ENCODE measurements around the gene RGS19. TPM values are rescaled to one million over a fixed set of nuclear protein-coding genes. Genes with fewer than 3 reads are reported as not detected.

Gene RGS19
- total RNA-seq, 1 experiment from 2014 or later, result 12.8 TPM

DNA sequence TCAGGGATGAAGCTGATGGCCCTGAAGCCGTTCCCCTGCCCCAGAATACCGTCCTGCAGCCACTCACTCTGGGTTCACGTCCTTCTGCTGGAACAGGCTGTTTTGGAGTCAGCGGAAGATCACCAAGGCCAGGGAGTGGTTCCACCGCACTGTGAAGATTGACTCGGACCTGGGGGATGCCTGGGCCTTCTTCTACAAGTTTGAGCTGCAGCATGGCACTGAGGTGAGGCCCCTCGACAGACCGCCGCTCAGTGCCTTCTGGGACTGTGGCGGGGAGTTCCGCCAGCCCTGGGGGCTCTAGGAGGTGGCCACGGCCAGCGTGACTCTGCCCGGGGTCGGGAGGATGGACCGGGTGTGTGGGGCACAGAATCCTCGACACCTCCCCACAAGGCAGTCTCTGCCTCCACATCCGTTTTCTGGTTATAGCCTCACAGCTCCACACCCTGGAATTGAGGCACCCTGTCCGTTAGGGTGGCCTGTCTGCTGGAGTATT is 47.5 kb downstream of the RGS19 start:
- Histone ChIP-seq H2BK20ac (ENCODE audit: low read depth, low read length, poor library complexity, severe bottlenecking) (no peak overlapping the region), H3K18ac (ENCODE audit: insufficient read length, low read depth, low read length) (no peak overlapping the region), H3K23me2 (ENCODE audit: insufficient read length, low read depth, low read length, poor library complexity, severe bottlenecking) (no peaks in the 10 kb centered on the region), H3K4me1 (ENCODE audit: insufficient read depth, low read length) (no peaks in the 10 kb centered on the region; the same call in 1 of the 2 replicates), H3K27ac (ENCODE audit: insufficient read length, low read depth, low read length) (no peak overlapping the region), H3K14ac (ENCODE audit: insufficient read depth, low read length) (no peak overlapping the region), H2BK120ac (ENCODE audit: low read depth, low read length, poor library complexity, severe bottlenecking) (no peak overlapping the region), H4K8ac (replicated peaks; ENCODE audit: insufficient read length, low read depth, low read length) (no peak overlapping the region), H2BK5ac (ENCODE audit: insufficient read length, low read length) (no peak overlapping the region), H3K4me2 (ENCODE audit: insufficient read depth, insufficient read length, low read length) (no peak overlapping the region), H3K23ac (ENCODE audit: insufficient read length, low read depth, low read length) (no peak overlapping the region), H4K5ac (ENCODE audit: insufficient read length, low read depth, low read length) (no peak overlapping the region), H4K91ac (ENCODE audit: insufficient read length, low read depth, low read length) (no peak overlapping the region), H3T11ph (ENCODE audit: low read length) (no peak overlapping the region), H2BK15ac (ENCODE audit: low read depth, low read length) (no peak overlapping the region), H3K79me1 (ENCODE audit: insufficient read depth, low read depth, low read length, poor library complexity, severe bottlenecking) (no peaks in the 10 kb centered on the region), H2AK5ac (ENCODE audit: insufficient read length, low read length) (no peak overlapping the region), H3K27me3 (ENCODE audit: insufficient read depth, low read length) (no peaks in the 10 kb centered on the region), H3K9ac (ENCODE audit: extremely low read depth, insufficient read length, low read length) (no peak overlapping the region), H3K79me2 (ENCODE audit: insufficient read depth, low read length) (no peaks in the 10 kb centered on the region), H3K4ac (ENCODE audit: low read depth, low read length) (no peak overlapping the region), H2BK12ac (ENCODE audit: insufficient read length, low read depth, low read length) (no peak overlapping the region), H4K20me1 (ENCODE audit: control insufficient read depth, insufficient read depth, insufficient read length) (no peaks in the 10 kb centered on the region), H2AFZ (ENCODE audit: low read length) (no peak overlapping the region), H3K56ac (ENCODE audit: insufficient read length, low read depth, low read length) (no peak overlapping the region), H3K9me3 (ENCODE audit: control insufficient read depth, low read depth, low read length) (no peaks in the 10 kb centered on the region)
- no peak for DNase-seq
- H3K4me3 Mint-ChIP-seq, result no peak overlapping the region
- H3K27ac Mint-ChIP-seq, result no peak overlapping the region; a peak in 1 of 7 replicates
- no peaks in the 10 kb centered on the region for H3K9me3 Mint-ChIP-seq
- TF ChIP-seq, protein P1, sequence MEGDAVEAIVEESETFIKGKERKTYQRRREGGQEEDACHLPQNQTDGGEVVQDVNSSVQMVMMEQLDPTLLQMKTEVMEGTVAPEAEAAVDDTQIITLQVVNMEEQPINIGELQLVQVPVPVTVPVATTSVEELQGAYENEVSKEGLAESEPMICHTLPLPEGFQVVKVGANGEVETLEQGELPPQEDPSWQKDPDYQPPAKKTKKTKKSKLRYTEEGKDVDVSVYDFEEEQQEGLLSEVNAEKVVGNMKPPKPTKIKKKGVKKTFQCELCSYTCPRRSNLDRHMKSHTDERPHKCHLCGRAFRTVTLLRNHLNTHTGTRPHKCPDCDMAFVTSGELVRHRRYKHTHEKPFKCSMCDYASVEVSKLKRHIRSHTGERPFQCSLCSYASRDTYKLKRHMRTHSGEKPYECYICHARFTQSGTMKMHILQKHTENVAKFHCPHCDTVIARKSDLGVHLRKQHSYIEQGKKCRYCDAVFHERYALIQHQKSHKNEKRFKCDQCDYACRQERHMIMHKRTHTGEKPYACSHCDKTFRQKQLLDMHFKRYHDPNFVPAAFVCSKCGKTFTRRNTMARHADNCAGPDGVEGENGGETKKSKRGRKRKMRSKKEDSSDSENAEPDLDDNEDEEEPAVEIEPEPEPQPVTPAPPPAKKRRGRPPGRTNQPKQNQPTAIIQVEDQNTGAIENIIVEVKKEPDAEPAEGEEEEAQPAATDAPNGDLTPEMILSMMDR (conservative IDR thresholded peaks at IDR 0.05), result no peak
- no peaks in the 10 kb centered on the region for H3K27me3 Mint-ChIP-seq (ENCODE audit: low read depth)
- WGBS (ENCODE audit: extremely low coverage, insufficient read length, low lambda C conversion rate), result no CpG with 5 or more reads among the region's 19 CpGs
- H3K4me1 Mint-ChIP-seq, result peaks cover 17 to 19% of the 10 kb centered on the region in 2 experiments
- peaks cover 24 to 71% (median 55%) of the 10 kb centered on the region in 3 experiments for H3K36me3 Mint-ChIP-seq (ENCODE audit: insufficient read depth in 1 of 3, low read depth in 3 of 3)

Measured in H9 (cell line).